ENCODE data around the gene SLC6A17.

The SLC6A17 gene

DNA sequence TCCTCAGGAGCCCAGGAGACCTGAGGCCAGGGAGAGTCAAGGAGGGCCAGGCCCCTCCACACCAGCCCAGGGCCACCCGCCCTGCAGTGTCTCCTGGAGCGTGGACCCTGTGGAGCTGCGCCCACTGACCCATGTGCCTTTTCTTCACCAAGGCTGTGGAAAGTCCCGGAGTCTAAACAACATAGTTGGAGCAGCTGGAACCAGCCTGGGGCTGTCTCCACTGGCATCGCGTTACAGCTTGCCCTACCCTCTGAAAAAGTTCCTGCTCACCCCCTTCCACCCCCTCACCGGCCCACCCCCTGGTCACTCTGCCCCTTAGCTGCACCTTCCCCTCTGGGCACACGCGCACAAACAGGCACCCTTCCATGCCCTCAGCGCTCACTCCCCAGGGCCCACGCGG is 78.1 kb downstream of the SLC6A17 start:
- H3K4me1 ChIP-seq (ENCODE audit: control insufficient read depth, insufficient read depth, low read length) = peaks cover 8% of the 10 kb centered on the region
- no peak overlapping the region for H3K4me3 ChIP-seq (ENCODE audit: insufficient read depth, low read depth, low read length)
- H3K36me3 ChIP-seq (ENCODE audit: control insufficient read depth, insufficient read depth, low read length) = no peaks in the 10 kb centered on the region
- H3K27me3 ChIP-seq (ENCODE audit: control insufficient read depth, insufficient read depth, low read length, poor library complexity, severe bottlenecking) = no peaks in the 10 kb centered on the region
- H3K9me3 ChIP-seq (ENCODE audit: control insufficient read depth, low read length) = no peaks in the 10 kb centered on the region
- WGBS, 2 experiments = 90 to 91% methylated on average over 11 to 12 of the region's 12 CpGs
- no peak overlapping the region for H3K27ac ChIP-seq (ENCODE audit: insufficient read depth, low read depth, low read length, poor library complexity, severe bottlenecking)

DNA sequence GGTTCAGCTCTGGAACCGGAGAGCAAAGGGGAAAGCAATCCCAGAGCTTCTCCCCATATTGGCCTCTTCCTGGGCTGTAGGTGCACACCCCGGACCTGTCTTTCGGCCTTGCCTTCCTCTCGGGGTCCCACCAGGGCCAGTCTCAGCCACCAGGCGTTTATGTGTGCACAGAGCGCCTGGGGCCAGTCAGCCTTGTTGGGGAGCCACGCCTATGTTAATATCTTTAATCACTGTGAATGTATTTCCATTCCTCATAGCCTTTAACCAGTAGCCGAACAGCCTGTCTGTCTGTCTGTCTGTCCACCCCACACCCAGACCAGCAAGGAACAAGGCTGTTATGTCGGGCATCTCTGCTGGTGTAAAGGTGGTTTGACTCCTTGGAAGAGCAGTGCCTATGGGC is 78.6 kb downstream of the SLC6A17 start:
- Histone ChIP-seq H3K27me3 (ENCODE audit: control insufficient read depth, insufficient read depth, low read length, poor library complexity, severe bottlenecking) (no peaks in the 10 kb centered on the region), H3K4me3 (ENCODE audit: insufficient read depth, low read depth, low read length) (no peak overlapping the region), H3K27ac (ENCODE audit: insufficient read depth, low read depth, low read length, poor library complexity, severe bottlenecking) (no peak overlapping the region), H3K4me1 (ENCODE audit: control insufficient read depth, insufficient read depth, low read length) (peaks cover 12% of the 10 kb centered on the region), H3K9me3 (ENCODE audit: control insufficient read depth, low read length) (no peaks in the 10 kb centered on the region), H3K36me3 (ENCODE audit: control insufficient read depth, insufficient read depth, low read length) (no peaks in the 10 kb centered on the region)
- 88 to 95% methylated on average over 9 of the region's 9 CpGs for WGBS, 2 experiments

DNA sequence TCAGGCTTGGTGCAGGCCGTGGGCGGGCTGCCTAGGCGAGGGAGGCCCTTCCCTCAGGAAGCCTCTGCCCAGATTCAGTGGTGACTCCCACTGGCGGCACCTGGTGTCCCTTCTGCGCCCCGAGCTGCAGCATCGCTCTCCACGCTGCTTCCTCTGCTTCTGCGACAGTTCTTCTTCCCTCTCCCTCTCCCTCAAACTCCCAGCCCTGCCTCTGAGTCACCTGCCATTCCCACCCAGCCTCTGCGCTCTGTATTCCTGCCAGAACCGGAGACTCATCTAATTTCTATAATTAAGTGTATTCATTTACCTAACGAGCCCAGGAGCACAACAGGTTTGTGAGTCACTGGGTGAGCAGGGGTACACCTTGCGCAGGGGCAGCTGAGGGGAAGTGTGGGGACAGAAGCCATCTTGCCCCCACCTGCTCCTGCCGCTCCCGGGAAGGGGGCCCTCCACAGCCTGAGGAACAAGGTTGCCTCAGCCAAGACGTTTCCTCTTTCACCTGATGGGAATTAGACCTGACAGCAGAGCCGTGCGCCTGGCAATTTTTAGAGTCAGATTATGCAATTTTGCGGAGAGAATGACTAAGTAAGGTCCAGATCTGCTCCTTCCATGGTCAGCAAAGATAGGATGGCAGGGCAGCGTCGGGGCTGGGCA is 79.2 kb downstream of the SLC6A17 start:
- H3K4me3 ChIP-seq (ENCODE audit: insufficient read depth, low read depth, low read length) = no peak overlapping the region

DNA sequence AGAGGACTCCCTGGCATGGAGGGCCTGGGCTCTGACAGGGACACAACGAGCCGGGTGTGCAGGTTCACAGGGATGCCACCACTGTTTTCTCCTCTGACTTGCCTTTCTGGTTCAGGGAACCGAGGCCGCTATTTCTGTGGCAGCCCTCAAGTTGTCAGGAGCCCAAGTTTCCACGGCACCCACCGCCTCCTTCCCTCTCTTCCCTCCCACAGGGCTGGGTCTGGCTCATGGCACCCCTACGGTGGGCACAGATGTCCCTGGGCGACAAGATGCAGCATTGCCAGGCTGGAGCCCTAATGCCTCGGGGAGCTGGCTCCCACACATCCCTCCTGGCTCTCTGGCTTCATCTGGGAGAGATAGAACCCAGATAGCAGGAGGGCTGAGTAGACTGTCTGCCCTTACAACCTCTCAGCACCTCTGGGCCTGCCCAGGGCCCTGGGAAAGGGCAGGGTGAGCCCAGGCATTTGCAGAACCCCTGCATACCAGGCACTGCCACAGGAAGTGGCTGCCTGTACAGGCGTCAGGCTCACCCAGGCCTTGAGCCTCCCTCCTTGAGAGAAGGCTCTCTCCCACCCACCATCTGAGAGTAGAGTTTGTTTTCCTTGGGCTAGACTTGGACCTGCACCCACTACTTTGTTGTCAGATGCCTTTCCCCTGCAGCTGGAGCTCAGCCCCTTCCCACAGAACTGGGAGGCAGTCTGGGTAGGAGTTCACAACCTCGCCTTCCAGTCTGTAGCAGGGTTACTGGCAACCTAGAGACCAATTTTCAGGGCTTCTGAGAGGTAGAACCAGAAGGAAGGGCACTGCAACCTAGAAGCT is 80.3 kb downstream of the SLC6A17 start:
- Histone ChIP-seq H3K27ac (ENCODE audit: insufficient read depth, low read depth, low read length, poor library complexity, severe bottlenecking) (no peak overlapping the region), H3K9me3 (ENCODE audit: control insufficient read depth, low read length) (no peaks in the 10 kb centered on the region), H3K27me3 (ENCODE audit: control insufficient read depth, insufficient read depth, low read length, poor library complexity, severe bottlenecking) (no peaks in the 10 kb centered on the region), H3K36me3 (ENCODE audit: control insufficient read depth, insufficient read depth, low read length) (no peaks in the 10 kb centered on the region), H3K4me3 (ENCODE audit: insufficient read depth, low read depth, low read length) (no peak overlapping the region), H3K4me1 (ENCODE audit: control insufficient read depth, insufficient read depth, low read length) (peaks cover 24% of the 10 kb centered on the region)
- WGBS, 2 experiments = 90 to 94% methylated on average over 11 of the region's 11 CpGs

More for the DNA sequence above, 79.2 kb downstream of the SLC6A17 start:
- Histone ChIP-seq H3K4me1 (ENCODE audit: control insufficient read depth, insufficient read depth, low read length) (peaks cover 16% of the 10 kb centered on the region), H3K27me3 (ENCODE audit: control insufficient read depth, insufficient read depth, low read length, poor library complexity, severe bottlenecking) (no peaks in the 10 kb centered on the region), H3K36me3 (ENCODE audit: control insufficient read depth, insufficient read depth, low read length) (no peaks in the 10 kb centered on the region), H3K9me3 (ENCODE audit: control insufficient read depth, low read length) (no peaks in the 10 kb centered on the region), H3K27ac (ENCODE audit: insufficient read depth, low read depth, low read length, poor library complexity, severe bottlenecking) (no peak overlapping the region)
- 88% methylated on average over 21 of the region's 21 CpGs for WGBS, 2 experiments

DNA sequence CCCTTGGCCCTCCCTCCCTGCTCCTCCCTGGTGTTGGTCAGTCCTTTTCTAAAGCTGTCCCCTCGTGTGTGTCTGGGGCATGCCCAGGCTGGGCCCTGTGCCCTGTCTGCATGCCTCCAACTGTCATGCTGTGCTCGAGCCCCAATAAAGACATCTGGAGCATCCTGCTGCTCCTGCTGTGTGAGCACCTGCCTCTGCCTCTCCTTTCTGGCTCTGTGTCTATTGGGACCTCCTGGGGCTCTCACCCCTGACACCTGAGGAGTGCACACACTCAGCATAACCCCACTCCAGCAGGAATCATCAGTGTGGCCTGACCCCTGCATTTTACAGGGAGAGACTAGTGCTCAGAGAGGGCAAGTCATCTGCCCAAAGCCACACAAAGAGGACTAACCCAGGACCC is 83.6 kb downstream of the SLC6A17 start:
- no peak overlapping the region for H3K4me3 ChIP-seq (ENCODE audit: insufficient read depth, low read depth, low read length)

DNA sequence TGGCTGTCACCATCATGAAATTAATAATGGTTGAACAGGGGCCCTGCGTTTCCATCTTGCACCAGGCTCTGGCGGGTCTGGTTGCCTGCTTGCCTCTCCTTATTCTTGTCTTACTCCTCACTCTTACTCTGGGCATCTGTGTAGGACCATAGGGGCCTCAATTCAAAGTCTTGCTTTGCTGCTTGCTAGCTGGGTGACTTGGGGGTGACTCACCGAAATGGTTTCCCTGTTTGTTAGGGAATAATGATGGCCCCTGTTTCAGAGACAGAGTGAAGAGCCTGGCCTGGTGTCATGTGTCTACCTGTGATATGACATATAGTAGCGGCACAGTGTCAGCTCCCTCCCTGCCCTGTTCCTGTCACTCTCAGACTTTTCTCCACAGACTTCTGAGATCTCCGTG is 84.4 kb downstream of the SLC6A17 start:
- peaks cover 23% of the 10 kb centered on the region for H3K4me1 ChIP-seq (ENCODE audit: control insufficient read depth, insufficient read depth, low read length)
- 92 to 95% methylated on average over 5 of the region's 5 CpGs for WGBS, 2 experiments
- no peak overlapping the region for H3K4me3 ChIP-seq (ENCODE audit: insufficient read depth, low read depth, low read length)
- H3K36me3 ChIP-seq (ENCODE audit: control insufficient read depth, insufficient read depth, low read length) = no peaks in the 10 kb centered on the region
- H3K9me3 ChIP-seq (ENCODE audit: control insufficient read depth, low read length) = no peaks in the 10 kb centered on the region
- H3K27ac ChIP-seq (ENCODE audit: insufficient read depth, low read depth, low read length, poor library complexity, severe bottlenecking) = no peak overlapping the region
- H3K27me3 ChIP-seq (ENCODE audit: control insufficient read depth, insufficient read depth, low read length, poor library complexity, severe bottlenecking) = no peaks in the 10 kb centered on the region

More for the DNA sequence above, 83.6 kb downstream of the SLC6A17 start:
- peaks cover 23% of the 10 kb centered on the region for H3K4me1 ChIP-seq (ENCODE audit: control insufficient read depth, insufficient read depth, low read length)
- 51 to 52% methylated on average over 2 of the region's 2 CpGs for WGBS, 2 experiments
- H3K27ac ChIP-seq (ENCODE audit: insufficient read depth, low read depth, low read length, poor library complexity, severe bottlenecking) = no peak overlapping the region
- no peaks in the 10 kb centered on the region for H3K36me3 ChIP-seq (ENCODE audit: control insufficient read depth, insufficient read depth, low read length)
- no peaks in the 10 kb centered on the region for H3K9me3 ChIP-seq (ENCODE audit: control insufficient read depth, low read length)
- H3K27me3 ChIP-seq (ENCODE audit: control insufficient read depth, insufficient read depth, low read length, poor library complexity, severe bottlenecking) = no peaks in the 10 kb centered on the region

DNA sequence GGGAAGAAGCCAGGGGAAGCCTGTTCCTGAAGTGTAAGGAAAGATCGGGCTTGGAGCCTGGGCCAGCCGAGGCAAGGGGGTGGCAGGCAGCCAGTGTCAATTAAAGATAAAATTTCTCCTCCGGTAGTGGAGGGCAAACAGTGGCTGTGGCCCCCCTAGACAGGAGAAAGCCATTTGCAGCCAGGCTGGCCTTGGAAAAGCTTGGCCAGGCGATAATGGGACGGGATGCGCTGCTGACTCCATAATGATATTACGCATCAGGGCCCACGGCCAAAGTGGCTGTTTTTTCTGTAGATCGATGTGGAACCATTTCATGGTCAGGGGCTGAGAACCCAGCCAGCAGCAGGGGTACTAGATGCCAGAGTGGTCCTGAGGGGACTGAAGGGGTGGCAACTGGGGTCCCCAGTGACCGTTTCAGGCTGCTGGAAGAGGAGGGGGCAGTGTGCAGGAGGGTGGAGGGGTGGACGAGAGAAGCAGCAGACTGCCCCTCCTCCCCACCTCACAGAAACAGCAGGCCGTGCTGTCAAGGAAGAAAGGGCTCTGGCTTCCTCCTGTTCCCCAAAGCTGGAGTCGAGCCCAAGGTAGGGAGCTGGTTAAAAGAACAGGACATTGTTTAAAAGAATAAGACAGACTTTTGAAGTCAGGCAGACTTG is 85.0 kb downstream of the SLC6A17 start:
- H3K27ac ChIP-seq (ENCODE audit: insufficient read depth, low read depth, low read length, poor library complexity, severe bottlenecking) = no peak overlapping the region
- no peaks in the 10 kb centered on the region for H3K36me3 ChIP-seq (ENCODE audit: control insufficient read depth, insufficient read depth, low read length)
- H3K9me3 ChIP-seq (ENCODE audit: control insufficient read depth, low read length) = no peaks in the 10 kb centered on the region
- H3K4me3 ChIP-seq (ENCODE audit: insufficient read depth, low read depth, low read length) = no peak overlapping the region
- peaks cover 23% of the 10 kb centered on the region for H3K4me1 ChIP-seq (ENCODE audit: control insufficient read depth, insufficient read depth, low read length)
- H3K27me3 ChIP-seq (ENCODE audit: control insufficient read depth, insufficient read depth, low read length, poor library complexity, severe bottlenecking) = no peaks in the 10 kb centered on the region
- 69 to 70% methylated on average over 13 of the region's 13 CpGs for WGBS, 2 experiments

DNA sequence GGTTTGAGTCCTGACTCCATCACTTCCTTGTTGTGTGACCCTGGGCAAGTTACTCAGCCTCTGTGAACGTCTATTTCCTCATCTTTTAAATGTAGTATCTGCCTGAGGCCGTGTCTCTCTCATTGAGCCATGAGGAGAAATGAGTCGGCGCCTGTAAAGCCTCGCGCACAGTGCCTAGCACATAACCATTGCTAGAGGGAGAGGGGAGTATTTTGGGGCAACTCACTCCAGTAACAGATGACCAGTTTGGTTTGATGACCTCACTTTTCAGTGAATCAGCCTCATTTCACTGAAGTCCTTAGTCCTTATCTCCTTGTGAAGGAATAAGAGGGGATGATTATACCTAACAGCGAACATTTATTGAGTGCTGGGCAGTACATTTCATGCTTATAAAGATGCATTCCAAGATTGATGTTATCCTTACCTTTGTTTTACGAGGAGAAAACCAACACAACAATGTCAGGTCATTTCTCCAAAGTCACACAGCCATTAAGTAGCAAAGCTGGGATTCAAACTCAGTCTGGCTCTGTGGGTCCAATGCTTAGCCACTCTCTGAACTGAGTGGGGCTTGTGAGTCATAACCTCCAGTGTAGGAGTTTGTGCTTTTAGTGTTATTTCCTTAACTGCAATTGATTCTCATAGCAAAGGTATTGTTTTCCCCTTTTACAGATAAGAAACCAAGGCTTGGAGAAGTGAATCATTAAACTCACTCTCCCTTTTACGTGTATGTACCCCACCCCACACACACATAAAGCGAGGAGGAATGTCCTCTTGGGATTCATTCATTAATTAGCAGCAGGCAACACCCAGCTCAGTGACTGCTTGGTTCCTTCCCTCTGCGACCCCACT is 85.8 kb downstream of the SLC6A17 start:
- Histone ChIP-seq H3K4me1 (ENCODE audit: control insufficient read depth, insufficient read depth, low read length) (peaks cover 23% of the 10 kb centered on the region), H3K4me3 (ENCODE audit: insufficient read depth, low read depth, low read length) (no peak overlapping the region), H3K9me3 (ENCODE audit: control insufficient read depth, low read length) (no peaks in the 10 kb centered on the region), H3K27ac (ENCODE audit: insufficient read depth, low read depth, low read length, poor library complexity, severe bottlenecking) (no peak overlapping the region), H3K27me3 (ENCODE audit: control insufficient read depth, insufficient read depth, low read length, poor library complexity, severe bottlenecking) (no peaks in the 10 kb centered on the region), H3K36me3 (ENCODE audit: control insufficient read depth, insufficient read depth, low read length) (no peaks in the 10 kb centered on the region)
- WGBS, 2 experiments = 85 to 88% methylated on average over 11 of the region's 11 CpGs

DNA sequence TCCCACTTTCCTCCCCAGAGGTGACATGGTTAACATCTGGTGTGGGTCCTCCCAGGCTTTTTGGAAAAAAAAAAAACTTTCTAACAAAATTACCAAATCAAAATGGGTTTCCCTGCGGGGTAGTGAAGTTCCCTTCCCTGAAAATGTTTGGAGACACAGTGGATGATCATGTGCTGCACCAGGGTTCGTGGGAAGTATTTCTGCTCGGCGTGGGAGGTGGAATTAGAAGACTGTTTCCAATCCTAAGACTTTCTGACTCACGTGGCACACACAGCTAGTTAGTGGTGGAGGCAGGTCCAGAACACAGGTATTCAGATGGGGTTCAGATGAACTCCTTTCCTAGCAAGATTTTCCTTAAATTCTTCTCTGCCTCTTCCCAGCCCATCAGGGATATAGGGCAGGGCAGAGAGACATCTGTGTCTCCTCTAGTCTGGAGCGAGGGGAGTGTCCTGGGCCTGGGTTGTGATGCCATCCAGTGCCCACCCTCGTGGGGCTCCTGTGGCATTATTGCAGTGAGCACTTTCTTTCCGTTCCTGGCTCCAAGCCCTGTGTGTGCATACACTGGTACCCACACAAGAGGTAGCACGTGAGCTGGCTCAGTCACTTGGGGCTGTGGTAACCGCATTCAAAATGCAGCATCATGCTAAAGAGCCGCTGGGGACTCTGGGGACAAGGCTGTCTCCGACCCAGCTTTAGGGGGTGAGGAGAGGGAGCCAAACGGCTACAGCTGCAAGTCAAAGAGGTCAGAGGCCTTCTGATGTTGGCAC is 87.3 kb downstream of the SLC6A17 start:
- Histone ChIP-seq H3K9me3 (ENCODE audit: control insufficient read depth, low read length) (no peaks in the 10 kb centered on the region), H3K27ac (ENCODE audit: insufficient read depth, low read depth, low read length, poor library complexity, severe bottlenecking) (no peak overlapping the region), H3K4me3 (ENCODE audit: insufficient read depth, low read depth, low read length) (no peak overlapping the region), H3K4me1 (ENCODE audit: control insufficient read depth, insufficient read depth, low read length) (peaks cover 23% of the 10 kb centered on the region), H3K36me3 (ENCODE audit: control insufficient read depth, insufficient read depth, low read length) (no peaks in the 10 kb centered on the region), H3K27me3 (ENCODE audit: control insufficient read depth, insufficient read depth, low read length, poor library complexity, severe bottlenecking) (no peaks in the 10 kb centered on the region)
- 91 to 93% methylated on average over 13 of the region's 13 CpGs for WGBS, 2 experiments

Measured in ectodermal cell (in vitro differentiated cells).